CD8-positive, alpha-beta memory T cell (primary cell): ENCODE data around the gene DBNDD1. TPM values are rescaled to one million over a fixed set of nuclear protein-coding genes. Genes with fewer than 3 reads are reported as not detected.
A peak's percentile ranks its signal among the peaks of the same experiment; 100 is the strongest.

Experiments used
- CTCF ChIA-PET: fragments of 350-600 bp; sonication (Branson Sonifier 250); formaldehyde crosslinking; loops from one replicate; lab custom pipeline; 2021; ENCODE audit warnings: antibody characterized with exemption; lab: Charles Lee
- POLR2A ChIA-PET: fragments of 350-600 bp; sonication (Branson Sonifier 250); formaldehyde crosslinking; loops from one replicate; lab custom pipeline; 2021; ENCODE audit warnings: antibody characterized with exemption; lab: Charles Lee
- DNase-seq, 5 donors: peaks; one replicate each; pipeline versions ENCODE4 v3.0.0 to v3.0.0-alpha.2; 2020 to 2022; ENCODE audit warnings: mixed read lengths in 1 of 5
- H3K27ac ChIP-seq: one replicate; pipeline ENCODE4 v1.7.0; 2013; ENCODE audit warnings: low read depth, mild to moderate bottlenecking, low read length, moderate library complexity
- H3K27me3 ChIP-seq: 2 replicates; pipeline ENCODE4 v1.7.0; 2013; ENCODE audit warnings: low read length, mild to moderate bottlenecking; ENCODE audit not compliant: insufficient read depth, poor library complexity, severe bottlenecking
- H3K36me3 ChIP-seq: 2 replicates; pipeline ENCODE4 v1.7.0; 2013; ENCODE audit warnings: mild to moderate bottlenecking, low read length, moderate library complexity; ENCODE audit not compliant: insufficient read depth
- H3K4me1 ChIP-seq: 2 replicates; pipeline ENCODE4 v1.7.0; 2013; ENCODE audit warnings: mild to moderate bottlenecking, low read length, moderate library complexity; ENCODE audit not compliant: insufficient read depth
- H3K4me3 ChIP-seq: 2 replicates; pipeline ENCODE4 v1.7.0; 2013; ENCODE audit warnings: mild to moderate bottlenecking, low read length
- H3K9me3 ChIP-seq: 2 replicates; pipeline ENCODE4 v1.7.0; 2013; ENCODE audit warnings: mild to moderate bottlenecking, low read length
- H3K27ac Mint-ChIP-seq, 8 donors: one replicate each; pipeline ENCODE4 v1.8.0; 2020 to 2021; ENCODE audit warnings: mixed read lengths in 8 of 8, mild to moderate bottlenecking in 6 of 8, inconsistent platforms in 3 of 8, moderate library complexity in 3 of 8
- H3K27me3 Mint-ChIP-seq, 2 donors: one replicate each; pipeline ENCODE4 v1.8.0; 2020 to 2021; ENCODE audit warnings: mixed read lengths in 2 of 2, mild to moderate bottlenecking in 1 of 2, moderate library complexity in 1 of 2
- H3K36me3 Mint-ChIP-seq, 3 donors: one replicate each; pipeline ENCODE4 v1.8.0; 2020 to 2021; ENCODE audit warnings: mixed read lengths in 3 of 3, inconsistent platforms in 1 of 3, mild to moderate bottlenecking in 1 of 3
- H3K4me1 Mint-ChIP-seq, 3 donors: one replicate each; pipeline ENCODE4 v1.8.0; 2020 to 2021; ENCODE audit warnings: mixed read lengths in 3 of 3, inconsistent platforms in 1 of 3, mild to moderate bottlenecking in 1 of 3
- H3K4me3 Mint-ChIP-seq, 7 donors: one replicate each; pipeline ENCODE4 v1.8.0; 2020 to 2021; ENCODE audit warnings: mixed read lengths in 7 of 7, mild to moderate bottlenecking in 6 of 7, moderate library complexity in 4 of 7, inconsistent platforms in 2 of 7
- H3K9me3 Mint-ChIP-seq, 5 donors: one replicate each; pipeline ENCODE4 v1.8.0; 2020 to 2022; ENCODE audit warnings: mixed read lengths in 5 of 5, mild to moderate bottlenecking in 3 of 5, moderate library complexity in 2 of 5, inconsistent platforms in 1 of 5
- polyA plus RNA-seq: library from polyadenylated mRNA; unstranded; fragments of 300-500 nt; fragmentation: Illumina TruSeq; gene quantifications from one replicate; pipeline ENCODE4 v1.2.3, GENCODE V29; 2021
- total RNA-seq, 2 experiments: library from RNA; stranded (reverse); gene quantifications; one replicate each; pipeline ENCODE4 v1.2.3, GENCODE V29; 2021

Gene DBNDD1
- total and polyA plus RNA-seq, 3 experiments from 2014 or later, result 0.13 to 0.94 (median 0.18) TPM

- DNase-seq, result no peak
- CTCF ChIA-PET, result interaction anchor here (0.6 kb wide), 1 partner anchor 13 kb away, joined by 3 read pairs; no protein-coding TSS in a partner anchor
- Histone ChIP-seq H3K4me1 (no peaks in the 10 kb centered on the region), H3K27ac (no peak overlapping the region), H3K36me3 (peaks cover 10% of the 10 kb centered on the region), H3K9me3 (no peaks in the 10 kb centered on the region), H3K4me3 (no peak overlapping the region), H3K27me3 (no peaks in the 10 kb centered on the region)
- peaks cover 0 to 46% (median 9%) of the 10 kb centered on the region in 3 donors for H3K36me3 Mint-ChIP-seq
- H3K9me3 Mint-ChIP-seq, result no peaks in the 10 kb centered on the region
- H3K4me3 Mint-ChIP-seq, result no peak overlapping the region
- POLR2A ChIA-PET, result no interaction called here
- H3K27ac Mint-ChIP-seq, result no peak overlapping the region
- peaks cover 0 to 1% of the 10 kb centered on the region in 2 donors for H3K27me3 Mint-ChIP-seq
- H3K4me1 Mint-ChIP-seq, result peaks cover 0 to 5% (median 0%) of the 10 kb centered on the region in 3 donors
Observed at GRCh38 chr16:90033387-90033786, 14.1 kb upstream of the DBNDD1 start.

DNA sequence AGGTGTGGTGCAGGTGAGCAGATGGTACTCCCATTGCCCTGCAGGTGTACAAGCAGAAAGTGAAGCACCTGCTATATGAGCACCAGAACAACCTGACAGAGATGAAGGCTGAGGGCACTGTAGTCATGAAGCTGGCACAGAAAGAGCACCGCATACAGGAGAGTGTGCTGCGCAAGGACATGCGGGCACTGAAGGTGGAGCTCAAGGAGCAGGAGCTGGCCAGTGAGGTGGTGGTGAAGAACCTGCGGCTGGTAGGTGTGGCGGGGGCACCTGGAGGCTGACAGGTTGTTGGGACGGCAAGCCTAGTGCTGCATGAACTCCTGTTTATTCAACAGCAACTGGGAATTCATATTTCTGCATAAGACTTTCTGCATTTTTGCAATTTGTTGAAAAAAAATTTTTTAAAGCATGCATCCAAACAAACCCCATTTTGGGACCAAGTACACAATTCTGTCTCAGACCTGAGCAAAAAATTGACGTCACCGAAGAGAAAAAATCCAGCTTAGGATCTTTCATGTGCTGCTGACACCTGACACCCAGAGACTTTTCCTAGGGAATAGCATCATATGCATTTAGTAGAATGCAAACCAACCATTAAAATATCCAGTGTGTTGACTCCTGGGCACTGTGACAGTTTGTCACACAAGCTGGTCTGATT, 13.5 kb upstream of the DBNDD1 start:
- Mint-ChIP-seq H3K36me3 (peaks cover 0 to 41% (median 9%) of the 10 kb centered on the region in 3 donors), H3K27me3 (peaks cover 0 to 1% of the 10 kb centered on the region in 2 donors), H3K4me3 (no peak overlapping the region), H3K27ac (peak overlapping the region in 3 of 8 donors; percentile 15 to 69 (median 44)), H3K4me1 (peaks cover 0 to 5% (median 0%) of the 10 kb centered on the region in 3 donors), H3K9me3 (no peaks in the 10 kb centered on the region)
- H3K4me3 ChIP-seq, result no peak overlapping the region
- no peaks in the 10 kb centered on the region for H3K4me1 ChIP-seq
- DNase-seq, result no peak
- ChIA-PET CTCF (no interaction called here), POLR2A (no interaction called here)
- no peak overlapping the region for H3K27ac ChIP-seq
- no peaks in the 10 kb centered on the region for H3K27me3 ChIP-seq
- H3K9me3 ChIP-seq, result no peaks in the 10 kb centered on the region
- H3K36me3 ChIP-seq, result peaks cover 10% of the 10 kb centered on the region

DNA sequence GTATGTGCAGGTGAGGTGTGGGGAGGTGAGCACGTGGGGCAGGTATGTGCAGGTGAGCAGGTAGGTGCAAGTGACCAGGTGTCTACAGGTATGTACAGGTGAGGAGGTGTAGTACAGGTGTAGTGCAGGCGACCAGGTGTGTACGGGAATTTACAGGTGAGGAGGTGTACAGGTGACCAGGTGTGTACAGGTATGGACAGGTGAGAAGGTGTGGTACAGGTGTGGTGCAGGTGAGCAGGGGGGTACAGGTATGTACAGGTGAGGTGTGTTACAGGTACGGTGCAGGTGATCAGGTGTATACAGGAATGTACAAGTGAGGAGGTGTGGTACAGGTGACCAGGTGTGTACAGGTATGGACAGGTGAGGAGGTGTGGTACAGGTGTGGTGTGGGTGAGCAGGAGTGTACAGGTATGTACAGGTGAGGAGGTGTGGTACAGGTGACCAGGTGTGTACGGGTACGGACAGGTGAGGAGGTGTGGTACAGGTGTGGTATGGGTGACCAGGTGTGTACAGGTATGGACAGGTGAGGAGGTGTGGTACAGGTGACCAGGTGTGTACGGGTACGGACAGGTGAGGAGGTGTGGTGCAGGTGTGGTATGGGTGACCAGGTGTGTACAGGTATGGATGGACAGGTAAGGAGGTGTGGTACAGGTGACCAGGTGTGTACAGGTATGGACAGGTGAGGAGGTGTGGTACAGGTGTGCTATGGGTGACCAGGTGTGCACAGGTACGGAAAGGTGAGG, 12.8 kb upstream of the DBNDD1 start:
- CTCF ChIA-PET, result no interaction called here
- Mint-ChIP-seq H3K36me3 (peaks cover 0 to 41% (median 9%) of the 10 kb centered on the region in 3 donors), H3K4me1 (peaks cover 0 to 5% (median 0%) of the 10 kb centered on the region in 3 donors), H3K4me3 (no peak overlapping the region), H3K27ac (peak overlapping the region in 2 of 8 donors; percentile 61 to 82), H3K27me3 (peaks cover 0 to 1% of the 10 kb centered on the region in 2 donors), H3K9me3 (no peaks in the 10 kb centered on the region)
- no peaks in the 10 kb centered on the region for H3K4me1 ChIP-seq
- POLR2A ChIA-PET, result no interaction called here
- no peak overlapping the region for H3K27ac ChIP-seq
- H3K9me3 ChIP-seq, result no peaks in the 10 kb centered on the region
- H3K36me3 ChIP-seq, result peaks cover 10% of the 10 kb centered on the region
- H3K4me3 ChIP-seq, result no peak overlapping the region
- H3K27me3 ChIP-seq, result no peaks in the 10 kb centered on the region
- DNase-seq, result no peak

DNA sequence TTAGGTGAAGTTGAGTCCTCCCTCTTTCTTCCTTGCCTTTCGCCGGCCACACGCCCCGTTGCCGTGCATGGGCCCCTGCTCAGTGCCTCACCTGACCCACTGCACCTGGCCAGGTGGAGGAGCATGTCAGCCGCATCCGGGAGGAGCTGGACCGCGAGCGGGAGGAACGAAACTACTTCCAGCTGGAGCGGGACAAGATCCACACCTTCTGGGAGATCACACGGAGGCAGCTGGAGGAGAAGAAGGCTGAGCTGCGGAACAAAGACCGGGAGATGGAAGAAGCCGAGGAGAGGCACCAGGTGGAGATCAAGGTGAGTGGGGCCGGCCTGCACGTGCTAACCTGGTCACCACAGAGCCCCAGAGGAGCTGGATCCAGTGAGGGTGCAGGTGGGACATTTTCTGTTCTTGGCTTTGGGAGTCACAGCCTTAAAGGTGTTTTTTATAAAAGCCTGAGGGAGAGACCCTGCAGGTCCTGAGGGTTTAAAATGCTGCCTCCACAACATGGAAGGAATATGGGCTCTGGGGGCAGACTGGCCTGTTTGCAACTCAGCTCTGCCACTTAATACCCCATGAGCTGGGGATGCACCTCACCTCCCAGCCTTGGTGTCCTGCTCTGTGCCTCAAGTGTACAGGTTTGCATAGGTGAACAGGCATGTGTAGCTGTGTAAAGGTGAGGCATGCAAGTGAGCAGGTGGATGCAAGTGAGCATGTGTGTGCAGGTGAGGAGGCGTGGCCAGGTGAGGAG, 12.1 kb upstream of the DBNDD1 start:
- no peaks in the 10 kb centered on the region for H3K9me3 Mint-ChIP-seq
- Histone ChIP-seq H3K36me3 (peaks cover 10% of the 10 kb centered on the region), H3K27me3 (no peaks in the 10 kb centered on the region), H3K9me3 (no peaks in the 10 kb centered on the region), H3K4me1 (peaks cover 2% of the 10 kb centered on the region), H3K27ac (no peak overlapping the region), H3K4me3 (no peak overlapping the region)
- peaks cover under 1 to 2% (median 2%) of the 10 kb centered on the region in 3 donors for H3K4me1 Mint-ChIP-seq
- H3K27ac Mint-ChIP-seq, result peak overlapping the region in 1 of 8 donors; percentile 24
- POLR2A ChIA-PET, result interaction anchor here (0.6 kb wide), 1 partner anchor 339 kb away, joined by 9 read pairs; no protein-coding TSS in a partner anchor
- no peak for DNase-seq
- peaks cover 0 to 33% (median 4%) of the 10 kb centered on the region in 3 donors for H3K36me3 Mint-ChIP-seq
- CTCF ChIA-PET, result no interaction called here
- peaks cover 0 to 1% of the 10 kb centered on the region in 2 donors for H3K27me3 Mint-ChIP-seq
- H3K4me3 Mint-ChIP-seq, result no peak overlapping the region

- peaks cover 5 to 14% (median 8%) of the 10 kb centered on the region in 3 donors for H3K4me1 Mint-ChIP-seq
Observed at GRCh38 chr16:90028985-90029384, 9.7 kb upstream of the DBNDD1 start.

GRCh38 chr16:90027611-90028010, 8.4 kb upstream of the DBNDD1 start:
- H3K4me1 Mint-ChIP-seq, result peaks cover 5 to 16% (median 14%) of the 10 kb centered on the region in 3 donors
- H3K27ac Mint-ChIP-seq, result no peak overlapping the region
- no peaks in the 10 kb centered on the region for H3K9me3 Mint-ChIP-seq
- peaks cover 0 to 1% of the 10 kb centered on the region in 2 donors for H3K27me3 Mint-ChIP-seq
- H3K4me1 ChIP-seq, result peaks cover 14% of the 10 kb centered on the region
- ChIA-PET CTCF (no interaction called here), POLR2A (no interaction called here)
- H3K4me3 Mint-ChIP-seq, result no peak overlapping the region
- H3K36me3 ChIP-seq, result peaks cover 10% of the 10 kb centered on the region
- peaks cover 0 to 12% (median 4%) of the 10 kb centered on the region in 3 donors for H3K36me3 Mint-ChIP-seq
- no peaks in the 10 kb centered on the region for H3K27me3 ChIP-seq
- no peak for DNase-seq
- no peak overlapping the region for H3K4me3 ChIP-seq
- no peaks in the 10 kb centered on the region for H3K9me3 ChIP-seq
- H3K27ac ChIP-seq, result no peak overlapping the region

More at GRCh38 chr16:90028985-90029384, 9.7 kb upstream of the DBNDD1 start:
- no peaks in the 10 kb centered on the region for H3K9me3 ChIP-seq
- H3K9me3 Mint-ChIP-seq, result no peaks in the 10 kb centered on the region
- no peak overlapping the region for H3K27ac ChIP-seq
- peaks cover 0 to 21% (median 4%) of the 10 kb centered on the region in 3 donors for H3K36me3 Mint-ChIP-seq
- no peak overlapping the region for H3K4me3 ChIP-seq
- no peak overlapping the region for H3K4me3 Mint-ChIP-seq
- H3K27me3 ChIP-seq, result no peaks in the 10 kb centered on the region
- ChIA-PET POLR2A (no interaction called here), CTCF (no interaction called here)
- peaks cover 10% of the 10 kb centered on the region for H3K36me3 ChIP-seq
- peaks cover 0 to 1% of the 10 kb centered on the region in 2 donors for H3K27me3 Mint-ChIP-seq
- DNase-seq, result no peak
- peak overlapping the region in 1 of 8 donors; percentile 32 for H3K27ac Mint-ChIP-seq
- peaks cover 7% of the 10 kb centered on the region for H3K4me1 ChIP-seq

GRCh38 chr16:90026135-90026534, 6.9 kb upstream of the DBNDD1 start:
- Mint-ChIP-seq H3K4me3 (peak overlapping the region in 2 of 7 donors; percentile 37 to 40), H3K4me1 (peaks cover 14 to 25% (median 22%) of the 10 kb centered on the region in 3 donors), H3K27me3 (peaks cover 0 to 1% of the 10 kb centered on the region in 2 donors), H3K27ac (peak overlapping the region in 4 of 8 donors; percentile 5 to 74 (median 44)), H3K36me3 (peaks cover 0 to 2% (median 0%) of the 10 kb centered on the region in 3 donors), H3K9me3 (no peaks in the 10 kb centered on the region)
- CTCF ChIA-PET, result no interaction called here
- no peaks in the 10 kb centered on the region for H3K9me3 ChIP-seq
- no peaks in the 10 kb centered on the region for H3K36me3 ChIP-seq
- DNase-seq, result no peak
- no peak overlapping the region for H3K27ac ChIP-seq
- POLR2A ChIA-PET, result no interaction called here
- no peaks in the 10 kb centered on the region for H3K27me3 ChIP-seq
- peaks cover 22% of the 10 kb centered on the region for H3K4me1 ChIP-seq
- no peak overlapping the region for H3K4me3 ChIP-seq
